Renal cortex interstitium (tissue), 11 donors: ENCODE data around the gene SMIM34. TPM values are rescaled to one million over a fixed set of nuclear protein-coding genes. Genes with fewer than 3 reads are reported as not detected.
"Not testable (repeated sequence)": the region's sequence is repeated elsewhere in the genome, so short reads cannot be mapped to it uniquely, and the experiment has no call there.

Experiments used
- DNase-seq, 11 donors: peaks; one replicate each; pipeline ENCODE4 v3.0.0-alpha.2; 2013; ENCODE audit warnings: low read depth in 9 of 11, low spot score in 4 of 11; ENCODE audit errors: extremely low read depth in 1 of 11
- polyA plus RNA-seq, 3 donors: library from polyadenylated mRNA; unstranded; fragments of 120-200 nt; gene quantifications; one replicate each; pipeline ENCODE4 v1.2.1, GENCODE V29; 2013; ENCODE audit not compliant: insufficient read length in 3 of 3

The SMIM34 gene
- polyA plus RNA-seq, 3 donors = 0.28 to 0.61 (median 0.37) TPM

GRCh38 chr21:34375619-34375972 is 48.2 kb downstream of the SMIM34 start:
- DNase-seq = not testable (repeated sequence)

- DNase-seq = not testable (repeated sequence)
Observed at GRCh38 chr21:34374940-34375618, 48.7 kb downstream of the SMIM34 start, which contains the start of gene SMIM11. TSS of gene SMIM11 (plus strand) at chr21:34375507. CDS start at chr21:34379505, 3,998 bp downstream.

GRCh38 chr21:34374462-34374861 is 49.3 kb downstream of the SMIM34 start:
- DNase-seq = not testable (repeated sequence)

GRCh38 chr21:34372321-34372720 is 51.4 kb downstream of the SMIM34 start:
- DNase-seq = no peak

GRCh38 chr21:34369741-34370140 is 54.0 kb downstream of the SMIM34 start:
- no peak for DNase-seq

Other genes starting within 250 kb of the SMIM34 start
- gene KCNE2, start 59.9 kb downstream of the SMIM34 start, polyA plus RNA-seq = 1 to 10 TPM in 1 of 3 donors, under 1 TPM in 2; 0.82 to 1.7 (median 0.92) TPM
- gene SMIM11, start 48.4 kb downstream of the SMIM34 start, polyA plus RNA-seq = 1 to 10 TPM; 1.5 to 5.7 (median 3.2) TPM
- under 1 TPM; 0.64 to 0.92 (median 0.76) TPM for gene KCNE1, start 88.3 kb upstream of the SMIM34 start, polyA plus RNA-seq
- gene RCAN1, start 191.2 kb upstream of the SMIM34 start, polyA plus RNA-seq = 10 to 100 TPM; 31.6 to 44.6 (median 34.9) TPM
- 1 to 10 TPM; 1.5 to 2.9 (median 1.6) TPM for gene CLIC6, start 245.0 kb upstream of the SMIM34 start, polyA plus RNA-seq